Measurements from ENCODE around the gene GABRA5.

The GABRA5 gene

GRCh38 chr15:26928051-26928450 is 61.2 kb downstream of the GABRA5 start:
- no peak for DNase-seq (ENCODE audit: low read depth)

- no peak for DNase-seq (ENCODE audit: low read depth)
These were observed 62.7 kb downstream of the GABRA5 start for GRCh38 chr15:26929588-26929987.

- no peak for DNase-seq (ENCODE audit: low read depth)
These were observed 68.0 kb downstream of the GABRA5 start for GRCh38 chr15:26934848-26935247.

- no peak for DNase-seq (ENCODE audit: low read depth)
These were observed 68.5 kb downstream of the GABRA5 start for GRCh38 chr15:26935322-26935721.

- no peak for DNase-seq (ENCODE audit: low read depth)
These were observed 69.6 kb downstream of the GABRA5 start for GRCh38 chr15:26936502-26936901.

GRCh38 chr15:26937134-26937533 is 70.3 kb downstream of the GABRA5 start:
- no peak for DNase-seq (ENCODE audit: low read depth)

GRCh38 chr15:26939398-26939797 is 72.5 kb downstream of the GABRA5 start:
- DNase-seq (ENCODE audit: low read depth), result no peak

- no peak for DNase-seq (ENCODE audit: low read depth)
These were observed 74.6 kb downstream of the GABRA5 start for GRCh38 chr15:26941489-26941888.

GRCh38 chr15:26943866-26944265 is 77.0 kb downstream of the GABRA5 start:
- no peak for DNase-seq (ENCODE audit: low read depth)

- DNase-seq (ENCODE audit: low read depth), result no peak
These were observed 78.2 kb downstream of the GABRA5 start for GRCh38 chr15:26945046-26945445.

GRCh38 chr15:26950001-26950400 is 83.1 kb downstream of the GABRA5 start:
- DNase-seq (ENCODE audit: low read depth), result no peak

GRCh38 chr15:26954403-26954802 is 87.5 kb downstream of the GABRA5 start:
- DNase-seq (ENCODE audit: low read depth), result no peak

- DNase-seq (ENCODE audit: low read depth), result no peak
These were observed 100.9 kb downstream of the GABRA5 start for GRCh38 chr15:26967719-26968269.

- DNase-seq (ENCODE audit: low read depth), result no peak
These were observed 101.9 kb downstream of the GABRA5 start for GRCh38 chr15:26968806-26969205.

GRCh38 chr15:26970712-26971210 is 103.9 kb downstream of the GABRA5 start, which contains the start of gene GABRG3:
TSS of gene GABRG3 (plus strand) at chr15:26971181.
- no peak for DNase-seq (ENCODE audit: low read depth)

GRCh38 chr15:26971271-26972018 is 104.6 kb downstream of the GABRA5 start:
- DNase-seq (ENCODE audit: low read depth), result no peak

GRCh38 chr15:26972636-26973035 is 105.8 kb downstream of the GABRA5 start:
- DNase-seq (ENCODE audit: low read depth), result no peak

GRCh38 chr15:26974120-26974780 is 107.4 kb downstream of the GABRA5 start:
- DNase-seq (ENCODE audit: low read depth), result no peak

GRCh38 chr15:26981492-26981891 is 114.6 kb downstream of the GABRA5 start:
- DNase-seq (ENCODE audit: low read depth), result no peak

GRCh38 chr15:26983822-26984221 is 117.0 kb downstream of the GABRA5 start:
- DNase-seq (ENCODE audit: low read depth), result no peak

GRCh38 chr15:26985050-26985449 is 118.2 kb downstream of the GABRA5 start:
- DNase-seq (ENCODE audit: low read depth), result no peak

GRCh38 chr15:26996250-26996649 is 129.4 kb downstream of the GABRA5 start:
- DNase-seq (ENCODE audit: low read depth), result no peak
